OCI-LY7 (cell line): Measurements from ENCODE around the gene RAPGEF6. TPM values are rescaled to one million over a fixed set of nuclear protein-coding genes. Genes with fewer than 3 reads are reported as not detected.

Source experiments
- BruUV-seq: library from RNA; stranded (reverse); fragments of 400-500 nt; replicated peaks from 2 replicates; lab custom pipeline; 2021; lab: Mats Ljungman, UMichigan
- CTCF ChIA-PET: fragments of 300-600 bp; sonication (Branson Sonifier 250); formaldehyde crosslinking; loops from one replicate; lab custom pipeline; 2022; ENCODE audit warnings: antibody characterized with exemption; ENCODE audit not compliant: unreplicated experiment; lab: Charles Lee
- POLR2A ChIA-PET: fragments of 300-600 bp; sonication (Branson Sonifier 250); formaldehyde crosslinking; loops from one replicate; lab custom pipeline; 2022; ENCODE audit warnings: antibody characterized with exemption; lab: Charles Lee
- DNase-seq: peaks from one replicate; pipeline ENCODE4 v3.0.0-alpha.2; 2015; ENCODE audit warnings: low spot score
- H2AFZ ChIP-seq: fragments of 200-600 bp; sonication (generic), shearing (Covaris generic); 2 replicates; pipeline ENCODE4 v1.6.1; 2014; ENCODE audit warnings: mild to moderate bottlenecking, antibody characterized with exemption, low read length, moderate library complexity
- H3K27ac ChIP-seq: fragments of 200-600 bp; sonication (generic); 2 replicates; pipeline ENCODE4 v1.5.1; 2014; ENCODE audit warnings: mixed run types, low read depth, mild to moderate bottlenecking, moderate library complexity, low read length, inconsistent platforms; ENCODE audit not compliant: poor library complexity, severe bottlenecking
- H3K36me3 ChIP-seq: fragments of 200-600 bp; sonication (generic); 2 replicates; pipeline ENCODE4 v1.6.1; 2014; ENCODE audit warnings: mild to moderate bottlenecking, antibody characterized with exemption, low read length, moderate library complexity, mixed read lengths; ENCODE audit not compliant: insufficient read depth
- H3K4me1 ChIP-seq: fragments of 200-600 bp; sonication (generic); 2 replicates; pipeline ENCODE4 v1.5.1; 2014; ENCODE audit warnings: mild to moderate bottlenecking, low read length; ENCODE audit not compliant: insufficient read depth, poor library complexity, severe bottlenecking
- H3K4me2 ChIP-seq: fragments of 200-600 bp; sonication (generic); 2 replicates; pipeline ENCODE4 v1.6.1; 2014; ENCODE audit warnings: mild to moderate bottlenecking, low read length
- H3K4me3 ChIP-seq: fragments of 200-600 bp; sonication (generic); 2 replicates; pipeline ENCODE4 v1.5.1; 2014; ENCODE audit warnings: mild to moderate bottlenecking, low read depth, low read length; ENCODE audit not compliant: poor library complexity, severe bottlenecking
- H3K79me2 ChIP-seq: fragments of 200-600 bp; sonication (generic); 2 replicates; pipeline ENCODE4 v1.6.1; 2016; ENCODE audit warnings: low read depth, mild to moderate bottlenecking, low read length, moderate library complexity, mixed read lengths; ENCODE audit not compliant: insufficient read depth
- H3K9me2 ChIP-seq: fragments of 200-600 bp; sonication (generic); 2 replicates; pipeline ENCODE4 v1.6.1; 2016; ENCODE audit warnings: mild to moderate bottlenecking, low read length, mixed read lengths; ENCODE audit not compliant: insufficient read depth
- H3K9me3 ChIP-seq: fragments of 200-600 bp; sonication (generic); 2 replicates; pipeline ENCODE4 v1.6.1; 2014; ENCODE audit warnings: mild to moderate bottlenecking, mixed run types, low read length, mixed read lengths
- H4K20me1 ChIP-seq: fragments of 200-600 bp; sonication (generic); 2 replicates; pipeline ENCODE4 v1.6.1; 2014; ENCODE audit warnings: mild to moderate bottlenecking, antibody characterized with exemption, low read length, moderate library complexity, mixed read lengths; ENCODE audit not compliant: insufficient read depth
- CTCF ChIP-seq: fragments of 200-600 bp; sonication (generic); conservative IDR thresholded peaks from 2 replicates; pipeline ENCODE4 v1.5.1; 2014; ENCODE audit warnings: mild to moderate bottlenecking, antibody characterized with exemption, low read length, moderate library complexity, mixed read lengths
- EZH2phosphoT487 ChIP-seq: fragments of 200-600 bp; sonication (generic); IDR thresholded peaks from 2 replicates; pipeline ENCODE4 v1.6.1; 2018; ENCODE audit warnings: low read depth, borderline replicate concordance, mild to moderate bottlenecking, mixed run types, antibody characterized with exemption, low read length, moderate library complexity, mixed read lengths
- intact Hi-C: fragments of 100-400 bp; cut with micrococcal nuclease; formaldehyde crosslinking; loops from one replicate; pipeline ENCODE4 v1.10.0; 2022; ENCODE audit not compliant: unreplicated experiment
- total RNA-seq, 2 experiments: library from RNA; depleted of rRNA in 1 of 2; stranded (reverse); fragments of >200 nt in 1 of 2; shearing (Covaris generic) in 1 of 2; gene quantifications; 2 replicates each; pipeline ENCODE4 v1.2.3, GENCODE V29; 2014 to 2022

The RAPGEF6 gene
- total RNA-seq, 2 experiments from 2014 or later: 39.6 to 50.8 TPM

GRCh38 chr5:131664929-131665328 lies 29.9 kb upstream of the RAPGEF6 start:
- BruUV-seq: no TSS peak
- no peak overlapping the region for H2AFZ ChIP-seq
- H3K79me2 ChIP-seq: no peaks in the 10 kb centered on the region
- ChIA-PET CTCF (no interaction called here), POLR2A (interaction anchor here (0.6 to 2.2 kb wide), 2 partner anchors 8 to 142 kb away, joined by 4 to 5 read pairs; no protein-coding TSS in a partner anchor)
- H3K9me2 ChIP-seq: no peaks in the 10 kb centered on the region
- peaks cover 61% of the 10 kb centered on the region for H3K36me3 ChIP-seq
- H3K4me2 ChIP-seq: no peak overlapping the region
- H3K4me3 ChIP-seq: no peak overlapping the region
- DNase-seq: no peak
- H3K9me3 ChIP-seq: no peaks in the 10 kb centered on the region
- intact Hi-C loops: no loop called here
- no peak for TF ChIP-seq EZH2phosphoT487
- no peak for TF ChIP-seq CTCF
- no peaks in the 10 kb centered on the region for H4K20me1 ChIP-seq
- H3K27ac ChIP-seq: no peak overlapping the region
- no peaks in the 10 kb centered on the region for H3K4me1 ChIP-seq

- Histone ChIP-seq H3K4me1 (no peaks in the 10 kb centered on the region), H2AFZ (no peak overlapping the region), H3K79me2 (no peaks in the 10 kb centered on the region), H4K20me1 (no peaks in the 10 kb centered on the region), H3K4me3 (no peak overlapping the region), H3K27ac (no peak overlapping the region), H3K9me2 (no peaks in the 10 kb centered on the region), H3K36me3 (peaks cover 49% of the 10 kb centered on the region), H3K9me3 (no peaks in the 10 kb centered on the region), H3K4me2 (no peak overlapping the region)
- TF ChIP-seq CTCF (no peak), EZH2phosphoT487 (no peak)
- POLR2A ChIA-PET: interaction anchor here (0.7 to 1.7 kb wide), 3 partner anchors 10 to 462 kb away, joined by 3 to 4 read pairs (median 4); no protein-coding TSS in a partner anchor
- intact Hi-C loops: no loop called here
- CTCF ChIA-PET: no interaction called here
- no peak for DNase-seq
- BruUV-seq: no TSS peak
Measured at GRCh38 chr5:131661933-131662332, 26.9 kb upstream of the RAPGEF6 start.

- intact Hi-C loops: no loop called here
- H3K4me1 ChIP-seq: no peaks in the 10 kb centered on the region
- no peak overlapping the region for H3K4me3 ChIP-seq
- no peak for DNase-seq
- H3K79me2 ChIP-seq: no peaks in the 10 kb centered on the region
- H2AFZ ChIP-seq: no peak overlapping the region
- BruUV-seq: no TSS peak
- no peaks in the 10 kb centered on the region for H3K9me3 ChIP-seq
- H3K27ac ChIP-seq: no peak overlapping the region
- H3K4me2 ChIP-seq: no peak overlapping the region
- CTCF ChIA-PET: no interaction called here
- no peaks in the 10 kb centered on the region for H4K20me1 ChIP-seq
- POLR2A ChIA-PET: interaction anchor here (0.5 to 1.1 kb wide), 2 partner anchors 10 to 27 kb away, joined by 3 read pairs; no protein-coding TSS in a partner anchor
- TF ChIP-seq EZH2phosphoT487 (no peak), CTCF (no peak)
- H3K36me3 ChIP-seq: peaks cover 46% of the 10 kb centered on the region
- H3K9me2 ChIP-seq: no peaks in the 10 kb centered on the region
Measured at GRCh38 chr5:131659841-131660240, 24.8 kb upstream of the RAPGEF6 start.
